Epithelial cell of prostate (primary cell): Measurements from ENCODE around the gene CLCA2.
A peak's percentile ranks its signal among the peaks of the same experiment; 100 is the strongest.

Experiments used
- DNase-seq: peaks from one replicate; pipeline ENCODE4 v3.0.0-alpha.2; 2011; ENCODE audit warnings: low read depth, low spot score
- H3K27ac ChIP-seq: fragments of 450-650 bp; 2 replicates; pipeline ENCODE4 v1.5.1; 2017; ENCODE audit warnings: mild to moderate bottlenecking

Gene CLCA2

DNA sequence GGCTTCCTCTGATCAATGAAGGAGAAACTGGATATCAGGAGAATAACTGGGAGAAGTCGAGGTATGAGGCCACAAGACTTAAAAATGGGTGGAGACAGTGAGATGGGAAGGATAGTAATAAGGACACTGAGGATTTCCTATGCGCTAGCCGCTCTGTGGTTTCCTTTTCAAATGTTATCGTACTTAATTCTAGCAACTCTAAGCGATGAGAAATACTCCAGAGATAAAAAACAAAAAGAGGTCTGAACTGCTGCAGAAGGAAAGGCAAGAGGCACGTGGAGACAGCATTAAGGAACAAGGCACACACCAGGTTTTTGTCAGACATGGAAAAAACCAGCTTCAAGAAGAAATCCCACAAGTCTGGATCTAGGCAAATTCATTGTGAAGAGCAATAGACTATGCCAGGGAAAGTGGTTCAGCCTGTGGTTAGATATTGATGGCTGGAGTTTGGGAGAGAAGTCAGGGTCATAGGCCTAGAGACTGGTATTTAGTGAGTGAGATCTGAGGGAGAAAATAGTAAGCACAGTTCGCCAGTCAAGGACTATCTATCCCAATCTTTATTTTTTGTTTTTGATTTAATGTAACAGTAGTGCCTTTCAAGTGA lies 5.3 kb downstream of the CLCA2 start:
- no peak for DNase-seq
- peak overlapping the region; percentile 98 for H3K27ac ChIP-seq

DNA sequence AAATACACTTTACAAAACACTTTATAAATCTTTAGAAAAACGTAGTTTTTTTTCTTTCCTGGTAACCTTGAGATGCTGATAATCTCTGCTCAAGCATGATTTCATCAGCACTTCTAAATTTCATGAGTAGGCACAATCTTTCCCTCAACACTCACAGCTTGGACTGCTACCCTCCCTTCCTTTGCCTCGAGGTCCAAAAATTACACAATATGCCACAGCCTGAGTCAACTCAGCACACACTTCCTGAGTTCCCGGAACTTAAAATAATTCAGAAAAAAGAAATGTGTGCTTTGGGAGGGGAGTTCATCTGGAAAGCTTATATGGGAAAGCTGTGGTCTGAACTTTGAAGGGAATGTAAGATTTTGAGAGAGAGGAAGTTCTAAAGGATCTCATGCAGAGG lies 5.9 kb downstream of the CLCA2 start:
- peak overlapping the region; percentile 98 for H3K27ac ChIP-seq
- DNase-seq, result peak; percentile 73

- peak overlapping the region; percentile 98 for H3K27ac ChIP-seq
- peak; percentile 55 for DNase-seq
Measured at GRCh38 chr1:86430376-86430775, 6.4 kb downstream of the CLCA2 start.

GRCh38 chr1:86434059-86434458 lies 10.1 kb downstream of the CLCA2 start:
- H3K27ac ChIP-seq, result no peak overlapping the region
- DNase-seq, result no peak

DNA sequence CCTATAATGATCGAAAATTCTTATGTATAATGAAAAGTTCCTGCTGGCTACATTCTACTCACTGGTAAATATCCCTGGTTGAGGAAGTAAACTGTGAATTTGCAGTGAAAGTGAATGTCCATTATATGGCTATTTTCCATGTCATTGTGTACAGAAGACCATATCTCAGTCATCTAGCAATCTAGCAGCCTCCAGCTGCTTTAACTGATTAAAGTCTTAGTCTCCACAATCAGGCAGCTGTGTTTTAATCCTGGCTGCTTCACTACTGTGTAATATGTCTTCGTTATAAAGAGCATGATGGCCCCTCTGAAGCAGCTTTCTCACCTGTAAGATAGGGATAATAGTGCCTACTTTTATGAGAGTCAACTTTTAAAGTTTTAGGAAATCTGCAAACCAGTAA lies 11.4 kb downstream of the CLCA2 start:
- H3K27ac ChIP-seq, result no peak overlapping the region
- no peak for DNase-seq

- DNase-seq, result no peak
- no peak overlapping the region for H3K27ac ChIP-seq
Measured at GRCh38 chr1:86436041-86436440, 12.1 kb downstream of the CLCA2 start.

GRCh38 chr1:86441581-86441980 lies 17.6 kb downstream of the CLCA2 start:
- no peak for DNase-seq
- no peak overlapping the region for H3K27ac ChIP-seq

- no peak overlapping the region for H3K27ac ChIP-seq
- DNase-seq, result no peak
Measured at GRCh38 chr1:86441997-86442396, 18.0 kb downstream of the CLCA2 start.

DNA sequence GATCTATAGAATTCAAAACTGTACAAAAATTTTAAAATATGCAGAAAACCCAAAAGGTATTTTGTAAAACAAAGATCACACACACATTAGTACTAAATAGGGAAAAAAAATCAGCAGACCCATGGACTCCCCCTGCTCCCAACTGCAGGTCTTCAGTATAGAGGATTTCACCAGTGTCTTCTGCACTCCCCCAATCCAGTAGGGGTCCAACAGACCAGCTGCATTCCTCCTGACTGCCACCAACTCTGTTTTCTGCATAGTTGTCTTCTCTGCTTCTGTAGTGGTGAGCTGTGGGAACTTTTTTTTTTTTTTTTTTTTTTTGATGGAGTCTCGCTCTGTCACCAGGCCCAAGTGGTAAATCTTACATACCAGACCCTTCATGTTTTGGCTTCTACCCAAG lies 21.9 kb downstream of the CLCA2 start:
- no peak for DNase-seq
- H3K27ac ChIP-seq, result no peak overlapping the region

GRCh38 chr1:86447198-86447790 lies 23.3 kb downstream of the CLCA2 start:
- no peak for DNase-seq
- H3K27ac ChIP-seq, result no peak overlapping the region

DNA sequence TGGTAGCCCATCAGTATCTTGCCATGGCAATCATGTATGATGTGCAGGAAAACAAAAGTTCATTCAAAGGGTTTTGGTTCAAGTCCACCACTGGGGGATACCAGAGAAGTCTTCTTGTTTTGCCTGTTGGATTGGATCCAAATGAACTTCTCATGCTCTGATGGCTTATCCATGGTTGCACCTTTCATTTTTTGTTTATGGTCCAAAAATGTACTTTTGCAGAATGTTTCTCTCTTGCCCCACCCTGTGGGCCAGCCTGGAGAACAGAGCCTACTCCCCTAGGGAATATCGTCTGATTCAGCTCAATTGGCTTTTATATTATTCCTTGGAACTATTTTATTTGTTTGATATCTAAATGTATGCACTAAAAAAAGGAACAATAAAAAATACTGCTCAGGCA lies 24.7 kb downstream of the CLCA2 start:
- no peak for DNase-seq
- no peak overlapping the region for H3K27ac ChIP-seq

DNA sequence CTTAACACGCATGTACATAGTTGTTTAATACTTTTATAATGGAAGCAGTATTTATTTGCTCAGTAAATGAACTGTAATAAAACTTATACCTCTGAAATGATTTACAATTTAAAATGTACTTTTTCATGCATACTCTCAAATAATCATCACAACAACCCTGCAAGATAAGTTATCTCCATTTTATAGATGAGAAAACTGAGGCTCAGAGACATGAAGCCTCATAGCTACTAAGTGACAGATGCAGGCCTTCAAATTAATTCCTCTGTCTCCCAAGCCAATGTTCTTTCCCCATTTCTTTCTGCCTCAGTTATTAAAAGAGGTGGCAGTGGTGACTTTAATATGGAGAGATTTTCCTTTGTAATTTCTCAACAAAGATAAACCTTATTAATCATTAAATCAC lies 25.1 kb downstream of the CLCA2 start:
- no peak for DNase-seq
- H3K27ac ChIP-seq, result no peak overlapping the region

DNA sequence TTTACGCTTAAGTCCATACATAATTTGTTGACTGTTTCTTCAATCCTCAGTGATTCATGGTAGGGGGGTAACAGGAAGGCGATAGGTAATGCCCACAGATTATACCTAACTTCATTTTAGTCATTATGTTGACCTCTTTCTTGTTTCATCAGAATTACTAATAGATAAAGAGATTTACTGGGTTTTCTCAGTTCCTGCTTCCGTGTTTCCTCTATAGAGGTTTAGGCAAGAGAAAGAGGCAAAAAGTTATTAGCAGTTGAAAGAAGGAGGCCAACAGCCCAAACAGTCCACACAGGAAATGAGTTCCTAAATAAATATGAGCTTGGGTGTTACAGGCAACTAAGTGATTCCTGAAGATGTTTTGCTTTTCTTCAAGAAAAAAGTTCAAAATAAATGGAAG lies 26.9 kb downstream of the CLCA2 start:
- no peak overlapping the region for H3K27ac ChIP-seq
- no peak for DNase-seq

DNA sequence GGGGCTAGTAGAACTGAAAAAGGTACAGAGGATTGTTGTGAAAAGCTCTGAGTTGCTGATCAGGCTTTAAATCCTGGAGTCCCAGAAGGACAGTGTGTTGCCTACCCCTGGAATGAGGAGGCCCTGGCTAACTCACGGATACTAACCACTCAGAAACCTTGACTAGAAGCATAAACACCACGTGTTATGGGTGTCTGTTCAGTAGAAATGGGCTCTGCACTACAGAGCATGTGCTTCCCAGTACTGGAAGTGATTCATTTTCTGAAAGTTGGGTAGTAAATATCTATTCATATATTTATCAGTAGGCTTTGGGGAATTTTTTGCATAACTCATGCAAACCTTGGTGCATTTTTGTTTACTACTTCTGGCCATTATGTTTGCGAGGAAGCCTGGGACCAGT lies 29.7 kb downstream of the CLCA2 start:
- no peak for DNase-seq

GRCh38 chr1:86455073-86455472 lies 31.1 kb downstream of the CLCA2 start:
- no peak overlapping the region for H3K27ac ChIP-seq
- no peak for DNase-seq

More for the DNA sequence above, 29.7 kb downstream of the CLCA2 start:
- no peak overlapping the region for H3K27ac ChIP-seq

- DNase-seq, result no peak
- H3K27ac ChIP-seq, result no peak overlapping the region
Measured at GRCh38 chr1:86460998-86461397, 37.0 kb downstream of the CLCA2 start.

DNA sequence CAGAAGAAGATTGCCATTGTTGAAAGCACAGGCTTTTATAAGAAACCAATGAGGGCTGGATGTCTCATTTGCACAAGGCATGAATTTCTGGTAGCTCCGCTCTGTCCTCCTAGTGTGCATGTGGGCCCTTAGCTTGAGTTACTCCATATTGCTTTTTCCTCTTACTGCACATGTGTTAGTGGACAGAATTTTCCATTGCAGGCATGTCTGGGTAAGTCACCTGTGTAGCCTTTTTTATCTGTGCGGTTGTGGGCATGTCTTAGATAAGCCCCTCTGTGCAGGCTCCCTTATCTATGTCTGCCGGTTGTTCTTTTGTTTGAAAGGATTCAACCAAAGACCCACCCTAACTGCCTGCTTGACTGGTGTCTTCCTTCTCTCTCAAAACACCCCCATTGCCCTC lies 37.5 kb downstream of the CLCA2 start:
- H3K27ac ChIP-seq, result no peak overlapping the region

GRCh38 chr1:86464819-86465218 lies 40.8 kb downstream of the CLCA2 start:
- DNase-seq, result no peak
- H3K27ac ChIP-seq, result no peak overlapping the region

More for the DNA sequence above, 37.5 kb downstream of the CLCA2 start:
- no peak for DNase-seq

DNA sequence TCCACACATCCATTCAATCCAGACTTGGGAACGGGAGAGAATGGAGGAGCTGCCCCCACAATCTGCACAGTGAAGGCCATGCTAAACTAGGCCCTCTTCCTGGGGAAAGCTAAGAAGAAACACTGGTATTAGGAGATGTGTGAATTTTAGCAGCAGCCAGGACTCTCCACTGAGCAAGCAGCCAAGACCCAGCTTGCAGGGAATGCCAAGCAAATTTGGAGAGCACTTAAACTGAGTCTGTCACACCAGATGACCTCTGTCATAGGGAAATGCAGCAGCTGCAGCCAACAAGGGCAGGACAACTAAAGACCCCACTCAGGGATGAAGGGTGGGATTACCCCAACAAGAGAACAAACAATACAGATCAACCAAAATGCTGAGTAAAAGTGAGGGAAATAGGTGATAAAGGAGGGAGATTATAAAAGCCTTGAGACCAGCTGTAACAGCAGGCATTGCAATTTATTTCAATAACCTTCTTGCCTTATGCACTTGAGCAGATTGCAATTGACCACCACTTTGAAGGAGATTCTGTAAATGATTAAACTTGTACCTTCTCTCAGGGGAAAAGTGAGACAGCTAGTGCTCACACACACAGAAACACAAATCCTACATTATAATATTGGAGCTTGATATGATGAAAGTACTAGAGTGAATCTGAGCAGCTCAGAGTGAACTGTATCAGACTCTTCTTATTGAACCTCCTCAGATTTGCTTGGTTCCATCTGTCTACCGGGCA lies 42.3 kb downstream of the CLCA2 start:
- DNase-seq, result no peak

GRCh38 chr1:86466986-86467385 lies 43.0 kb downstream of the CLCA2 start:
- DNase-seq, result no peak

More for the DNA sequence above, 42.3 kb downstream of the CLCA2 start:
- no peak overlapping the region for H3K27ac ChIP-seq

DNA sequence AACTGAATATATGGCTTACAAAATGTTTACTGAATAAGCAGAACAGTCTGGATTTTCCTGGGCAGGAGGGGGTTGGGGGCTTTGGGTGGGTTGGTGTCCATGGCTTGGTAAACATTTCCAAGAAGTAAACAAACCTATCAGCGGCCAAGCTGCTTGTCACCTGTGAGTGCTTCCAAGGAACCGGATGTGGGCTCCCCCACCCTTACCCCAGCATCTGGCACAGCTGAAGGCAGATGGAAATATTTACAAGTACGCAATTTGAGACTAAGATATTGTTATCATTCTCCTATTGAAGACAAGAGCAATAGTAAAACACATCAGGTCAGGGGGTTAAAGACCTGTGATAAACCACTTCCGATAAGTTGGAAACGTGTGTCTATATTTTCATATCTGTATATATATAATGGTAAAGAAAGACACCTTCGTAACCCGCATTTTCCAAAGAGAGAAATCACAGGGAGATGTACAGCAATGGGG lies 44.6 kb downstream of the CLCA2 start, which contains the start of gene CLCA1:
CLCA1 (plus strand) TSS at position 427 of the 477 bp plus-strand sequence; CDS start at position 472, 45 bp downstream.
- DNase-seq, result no peak
- H3K27ac ChIP-seq, result no peak within 1 kb of the TSS

More at GRCh38 chr1:86466986-86467385, 43.0 kb downstream of the CLCA2 start:
- H3K27ac ChIP-seq, result no peak overlapping the region
